DMS 273 (cell line): ENCODE measurements around the gene XPOT.

Source experiments
- DNase-seq: peaks from one replicate; lab custom pipeline; 2025; ENCODE audit not compliant: unreplicated experiment; lab: John Stamatoyannopoulos, UW

The XPOT gene

DNA sequence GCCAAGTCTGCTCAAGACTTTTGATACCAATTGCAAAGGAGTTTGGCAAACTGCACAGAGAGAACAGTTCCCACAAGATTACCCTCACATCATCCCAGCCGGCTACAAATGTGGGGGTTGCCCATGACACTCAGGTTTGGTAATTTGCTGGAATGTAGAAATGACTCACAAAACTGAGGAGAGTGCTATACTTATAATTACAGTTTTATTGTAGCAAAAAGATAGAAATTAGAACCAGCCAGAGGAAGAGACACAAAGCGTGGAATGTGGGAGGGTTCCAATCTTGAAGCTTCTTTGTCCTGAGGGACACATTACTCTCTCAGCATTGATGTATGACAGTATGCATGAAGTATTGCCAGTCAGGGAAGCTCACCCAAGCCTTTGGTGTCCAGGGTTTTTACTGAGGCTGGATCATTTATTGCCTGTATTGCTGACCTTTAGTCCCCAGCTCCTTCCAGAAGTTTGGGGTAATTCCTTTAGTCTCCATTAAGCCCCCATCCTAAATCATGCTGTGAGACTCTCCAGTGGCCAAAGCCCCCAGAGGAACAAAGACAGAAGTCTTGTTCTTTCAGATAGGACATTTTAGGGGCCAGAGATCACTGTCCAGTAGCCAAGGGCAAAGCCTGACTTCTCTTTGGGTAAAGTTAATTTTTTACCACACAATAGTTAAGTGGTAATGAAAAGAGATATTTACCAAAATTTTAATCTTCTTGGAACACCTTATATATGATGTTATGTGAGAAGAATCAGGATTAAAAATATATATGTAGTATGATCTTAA is 57.6 kb downstream of the XPOT start:
- no peak for DNase-seq

DNA sequence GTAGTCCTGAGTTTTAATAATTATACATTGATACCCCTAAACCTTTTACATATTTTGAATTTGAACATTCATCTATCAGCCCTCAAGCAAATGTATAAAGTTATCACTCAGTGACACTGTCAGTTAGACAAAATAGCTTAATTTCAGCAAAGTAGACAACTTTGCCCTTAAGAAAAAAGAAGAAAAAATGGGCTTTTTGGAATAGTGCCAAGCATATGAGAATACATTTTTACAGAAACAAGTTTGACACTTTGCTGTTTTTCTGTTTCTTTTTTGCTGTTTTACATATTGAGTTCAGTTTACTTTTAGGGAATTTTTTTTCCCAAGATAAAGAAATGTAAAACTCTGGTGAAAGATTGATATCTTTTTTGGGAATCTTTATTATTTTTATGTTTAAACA is 62.0 kb downstream of the XPOT start:
- no peak for DNase-seq

GRCh38 chr12:64468966-64469365 is 64.8 kb downstream of the XPOT start:
- DNase-seq = no peak

DNA sequence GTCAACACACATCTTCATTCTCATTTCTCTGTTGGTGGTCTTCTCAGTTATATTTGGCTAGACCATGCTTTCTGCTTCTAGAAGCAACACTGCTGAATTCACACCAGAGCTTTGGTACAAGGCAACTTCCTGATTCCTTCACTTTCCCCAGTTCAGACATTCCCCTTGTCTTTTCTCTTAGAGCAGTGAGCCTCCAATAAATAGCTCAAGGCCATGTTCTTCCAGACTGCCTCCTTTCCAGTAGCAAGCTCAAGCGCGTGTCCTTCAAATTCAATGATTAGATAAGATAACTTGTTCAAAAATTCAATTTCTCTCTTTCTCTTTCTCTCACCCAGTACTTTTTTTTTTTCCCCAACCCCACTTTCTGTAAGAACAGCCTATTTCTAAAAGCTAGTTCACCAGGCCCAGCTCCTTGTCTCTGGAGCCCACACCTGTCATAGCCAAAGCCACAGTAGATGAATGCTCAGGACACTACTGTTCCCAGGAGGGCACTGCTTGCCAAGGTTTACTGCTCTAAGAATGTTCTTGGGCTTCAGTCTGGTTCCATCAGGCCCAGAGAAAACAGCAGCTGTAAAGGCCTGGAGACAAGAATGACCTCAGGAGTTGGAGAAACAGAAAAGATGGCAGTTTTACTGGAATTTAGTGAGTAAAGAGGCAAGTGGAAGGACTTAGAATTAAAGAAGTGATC is 65.4 kb downstream of the XPOT start:
- no peak for DNase-seq

DNA sequence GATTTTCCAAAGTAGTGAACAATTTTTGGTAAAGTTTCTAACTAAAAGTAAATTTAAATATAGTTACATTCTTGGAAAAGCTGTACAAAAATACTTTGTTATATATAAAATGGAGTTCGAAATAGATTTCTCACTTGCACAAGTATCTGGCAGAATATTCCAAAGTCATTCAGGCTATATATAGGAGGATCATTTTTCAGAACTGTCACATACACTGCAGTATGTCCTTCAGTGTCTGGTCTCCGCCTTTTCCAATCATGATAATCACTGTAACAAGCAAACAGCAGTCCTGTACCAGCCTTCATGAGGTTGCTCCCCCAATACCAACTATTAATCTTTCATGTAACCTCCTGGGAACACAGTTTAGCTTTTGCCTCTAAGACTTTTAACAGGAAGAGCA is 66.3 kb downstream of the XPOT start:
- no peak for DNase-seq

DNA sequence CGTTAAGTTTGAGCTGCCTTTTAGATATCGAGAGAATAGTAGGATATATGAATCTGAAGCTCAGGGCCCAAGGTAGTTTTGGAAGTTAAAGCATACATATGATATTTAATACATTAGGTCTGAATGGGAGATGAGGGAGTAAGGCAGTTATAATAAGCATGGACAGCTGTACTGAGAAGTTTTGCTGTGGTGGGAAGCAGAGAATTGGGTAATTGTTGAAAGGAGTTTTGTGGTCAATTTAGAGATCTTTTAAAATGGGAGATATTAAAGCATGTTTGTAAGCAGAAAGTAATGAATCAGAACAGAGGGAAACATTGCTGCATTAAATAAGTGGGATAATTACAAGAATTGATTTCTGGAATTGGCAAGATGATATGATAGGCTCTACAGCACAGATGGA is 69.0 kb downstream of the XPOT start:
- no peak for DNase-seq

DNA sequence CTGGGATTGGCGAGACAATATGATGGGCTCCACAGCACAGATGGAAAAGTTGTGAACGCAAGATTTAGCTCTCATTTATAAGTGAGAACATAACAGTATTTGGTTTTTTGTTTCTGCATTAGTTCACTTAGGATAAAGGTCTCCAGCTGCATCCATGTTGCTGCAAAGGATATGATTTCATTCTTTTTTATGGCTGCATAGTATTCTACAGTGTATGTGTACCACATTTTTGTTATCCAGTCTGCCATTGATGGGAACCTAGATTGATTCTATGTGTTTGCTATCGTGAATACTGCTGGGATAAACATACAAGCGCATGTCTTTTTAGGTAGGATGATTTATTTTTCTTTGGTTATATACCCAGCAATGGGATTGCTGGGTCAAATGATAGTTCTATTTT is 71.3 kb downstream of the XPOT start:
- no peak for DNase-seq

DNA sequence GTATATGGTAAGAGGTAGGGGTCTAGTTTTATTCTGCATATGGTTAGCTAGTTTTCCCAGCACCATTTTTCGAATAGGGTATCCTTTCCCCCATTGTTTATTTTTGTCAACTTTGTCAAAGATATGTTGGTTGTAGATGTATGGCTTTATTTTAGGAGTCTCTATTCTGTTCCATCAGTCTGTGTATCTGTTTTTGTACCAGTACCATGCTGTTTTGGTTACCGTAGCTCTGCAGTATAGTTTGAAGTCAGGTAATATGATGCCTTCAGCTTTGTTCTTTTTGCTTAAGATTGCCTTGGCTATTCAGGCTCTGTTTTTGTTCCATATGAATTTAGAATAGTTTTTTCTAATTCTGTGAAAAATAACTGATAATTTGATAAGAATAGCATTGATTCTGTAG is 72.7 kb downstream of the XPOT start:
- DNase-seq = no peak

GRCh38 chr12:64478661-64479060 is 74.5 kb downstream of the XPOT start:
- no peak for DNase-seq

GRCh38 chr12:64480148-64480547 is 76.0 kb downstream of the XPOT start:
- DNase-seq = no peak

DNA sequence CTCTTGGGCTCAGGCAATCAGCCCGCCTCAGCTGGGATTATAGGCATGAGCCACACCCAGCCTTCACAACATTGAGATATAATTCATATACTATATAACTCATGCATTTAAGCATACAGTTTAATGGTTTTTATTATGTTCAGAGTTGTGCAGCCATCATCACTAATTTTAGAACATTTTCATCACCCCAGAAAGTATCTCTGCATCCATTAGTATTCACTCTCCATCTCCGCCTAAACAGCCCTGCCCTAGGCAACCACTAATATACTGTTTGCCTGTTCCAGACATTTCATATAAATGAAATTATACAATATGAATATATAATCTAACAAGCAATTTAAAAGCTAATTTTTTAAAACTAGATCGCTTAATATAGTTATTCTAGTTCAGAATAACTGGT is 82.5 kb downstream of the XPOT start:
- DNase-seq = no peak

DNA sequence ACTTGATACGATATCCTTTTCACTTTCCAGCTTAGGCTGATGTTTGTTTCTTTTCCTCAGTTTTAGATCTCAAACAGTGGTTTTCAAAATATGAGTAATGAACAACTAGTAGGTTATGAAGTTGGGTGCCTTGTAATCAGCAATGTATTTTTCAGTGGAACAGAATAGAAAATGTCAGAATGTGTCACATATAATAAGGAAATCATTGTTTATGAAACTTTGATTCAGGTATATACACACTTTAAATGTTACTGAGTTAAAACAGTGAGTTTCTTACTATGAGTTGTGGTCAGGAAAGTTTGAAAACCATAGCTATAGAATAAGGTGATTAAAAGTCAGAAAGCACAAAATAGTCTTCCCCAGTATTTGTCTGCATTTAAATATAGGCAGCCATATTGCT is 87.5 kb downstream of the XPOT start:
- no peak for DNase-seq

DNA sequence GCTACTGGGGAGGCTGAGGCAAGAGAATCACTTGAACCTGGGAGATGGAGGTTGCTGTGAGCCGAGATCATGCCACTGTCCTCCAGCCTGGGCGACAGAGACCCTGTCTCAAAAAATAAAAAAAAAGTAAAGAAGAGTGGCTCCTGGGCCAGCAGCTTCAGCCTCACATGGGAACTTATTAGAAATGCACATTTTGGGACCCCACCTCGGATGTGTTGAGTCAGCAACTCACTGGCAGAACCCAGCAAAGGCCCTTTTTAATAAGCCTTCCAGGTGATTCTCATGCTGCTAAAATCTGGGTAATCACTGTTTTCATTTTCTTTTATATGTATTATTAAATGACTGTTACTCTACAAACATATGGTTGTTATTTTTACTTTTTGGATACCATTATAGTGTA is 89.3 kb downstream of the XPOT start:
- DNase-seq = no peak

DNA sequence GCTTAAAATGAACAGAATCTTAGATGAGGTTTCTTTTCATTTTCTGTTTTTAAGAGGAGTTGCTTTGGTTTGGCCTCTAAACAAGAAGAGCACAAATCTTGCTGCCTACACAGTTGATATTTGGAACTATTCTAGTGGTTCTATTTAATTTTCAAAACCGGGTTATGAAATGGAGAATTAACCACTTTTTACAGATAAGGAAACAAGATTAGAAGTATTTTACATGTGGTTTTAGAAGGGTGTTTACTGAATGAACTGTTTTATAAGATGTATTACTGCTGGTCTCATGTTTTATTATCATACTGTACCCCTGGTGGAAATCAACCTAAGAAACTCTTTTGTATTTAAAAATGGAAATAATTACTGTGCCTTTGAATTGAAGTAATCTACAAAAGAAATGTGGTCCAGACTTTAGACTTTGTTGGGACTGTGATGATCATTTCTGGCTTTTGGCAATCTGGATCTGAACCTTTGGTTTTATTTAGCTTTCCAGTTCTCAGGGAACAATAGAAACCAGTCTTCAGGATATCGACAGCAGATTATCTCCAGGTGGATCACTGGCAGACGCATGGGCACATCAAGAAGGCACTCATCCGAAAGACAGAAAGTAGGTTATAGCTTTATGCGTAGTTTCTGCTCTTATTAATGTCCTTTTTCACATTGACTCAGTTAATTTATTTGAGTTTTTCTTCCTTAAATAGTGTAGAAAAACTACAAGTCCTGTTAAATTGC is 91.0 kb downstream of the XPOT start:
- DNase-seq = no peak

- no peak for DNase-seq
Observed at GRCh38 chr12:64496839-64497400, 92.7 kb downstream of the XPOT start.

GRCh38 chr12:64497484-64497883 is 93.3 kb downstream of the XPOT start:
- no peak for DNase-seq

GRCh38 chr12:64497903-64498302 is 93.7 kb downstream of the XPOT start:
- no peak for DNase-seq

DNA sequence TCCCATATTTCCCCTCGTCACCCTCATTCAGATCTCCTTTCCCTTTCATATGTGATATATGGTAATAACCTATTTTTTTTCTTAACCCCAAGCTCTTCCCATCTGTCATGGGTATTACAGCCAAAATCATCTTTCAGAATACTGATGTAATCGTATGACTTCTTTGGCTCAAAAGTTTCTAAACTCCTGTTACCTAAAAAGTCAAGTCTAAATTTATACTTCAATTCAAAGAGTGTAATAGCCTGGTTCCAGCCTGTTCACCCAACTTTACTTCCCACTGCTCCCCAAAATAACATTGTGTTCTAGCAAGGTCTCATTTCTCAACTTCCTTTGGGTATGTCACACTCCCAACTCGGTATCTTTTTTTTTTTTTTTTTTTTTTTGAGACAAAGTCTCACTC is 96.2 kb downstream of the XPOT start:
- peak; percentile 41 for DNase-seq
